ENCODE measurements around the gene SIT1. TPM values are rescaled to one million over a fixed set of nuclear protein-coding genes. Genes with fewer than 3 reads are reported as not detected.

Gene SIT1
- total RNA-seq, 1 experiment from 2014 or later: not detected

DNA sequence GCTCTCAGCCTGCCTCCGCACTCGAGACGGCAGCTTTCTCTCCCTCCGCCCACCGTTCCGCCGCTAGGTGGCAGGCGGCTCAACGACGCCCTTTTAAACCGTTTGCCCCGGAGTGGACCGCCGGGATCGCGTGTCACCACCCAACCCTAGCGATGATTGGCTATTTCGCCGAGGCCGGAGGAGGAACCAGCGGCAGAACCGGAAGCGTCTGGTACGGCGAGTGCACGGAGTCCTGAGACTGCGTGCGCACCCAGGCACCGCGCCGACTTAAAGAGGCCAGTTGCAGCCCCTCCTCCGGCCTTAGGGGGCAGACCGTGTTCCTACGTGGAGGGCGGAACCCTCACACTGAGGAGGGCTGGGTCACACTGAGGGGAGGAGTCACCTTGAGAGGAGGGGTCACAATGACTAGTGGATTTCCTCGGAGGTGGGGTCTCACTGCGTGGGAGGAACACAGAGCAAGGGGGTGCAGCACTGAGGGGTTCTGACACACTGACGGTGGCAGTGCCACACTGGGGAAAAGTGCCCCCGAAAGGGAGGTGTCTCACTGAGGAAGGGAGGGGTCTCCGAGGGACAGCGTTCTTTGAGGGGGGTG lies 46.6 kb downstream of the SIT1 start:
- BruUV-seq (replicated peaks): no TSS peak
- Mint-ChIP-seq H3K36me3 (ENCODE audit: insufficient read depth, unreplicated experiment) (peaks cover 21% of the 10 kb centered on the region), H3K27me3 (ENCODE audit: unreplicated experiment) (no peaks in the 10 kb centered on the region), H3K27ac (ENCODE audit: unreplicated experiment) (peak overlapping the region; percentile 97), H3K4me1 (ENCODE audit: low read depth, unreplicated experiment) (peaks cover 15% of the 10 kb centered on the region), H3K9me3 (ENCODE audit: low read depth, unreplicated experiment) (no peaks in the 10 kb centered on the region), H3K4me3 (ENCODE audit: low read depth, unreplicated experiment) (peak overlapping the region; percentile 85)
- TF ChIP-seq CTCF (IDR thresholded peaks at IDR 0.05; ENCODE audit: unreplicated experiment): peak; percentile 84
- peak; percentile 97 for DNase-seq
- intact Hi-C loops (cut with micrococcal nuclease; ENCODE audit: unreplicated experiment): no loop called here
- CTCF ChIA-PET: interaction anchor here (0.7 to 1.7 kb wide), 8 partner anchors 16 to 128 kb away, joined by 3 to 7 read pairs (median 4); partner anchors contain the start of genes ARHGEF39, CCDC107, CREB3 and RMRP

DNA sequence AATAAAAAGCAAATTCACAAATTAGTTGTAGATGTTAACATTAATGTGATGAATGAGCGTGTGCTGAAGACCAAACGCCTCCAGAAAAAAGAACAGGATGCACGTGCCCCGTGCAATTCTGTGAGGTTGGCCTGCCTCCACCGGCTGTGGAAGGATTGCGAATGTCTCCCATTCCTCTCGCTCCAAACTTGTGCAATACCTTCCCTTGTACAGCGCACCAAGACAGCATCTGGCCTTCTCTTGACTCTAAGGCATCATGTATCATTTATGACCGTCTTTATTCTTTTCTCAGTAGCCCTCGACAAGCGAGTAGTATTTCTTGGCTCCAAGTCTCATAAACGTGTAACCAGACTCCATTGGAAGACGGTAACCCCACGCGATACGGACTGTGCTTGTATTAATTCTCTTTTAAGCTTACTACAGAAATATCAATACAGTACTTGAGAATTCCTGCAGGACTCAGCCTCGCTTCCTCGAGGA lies 47.2 kb downstream of the SIT1 start:
- intact Hi-C loops (cut with micrococcal nuclease; ENCODE audit: unreplicated experiment): no loop called here
- BruUV-seq (replicated peaks): TSS peak; percentile 73

DNA sequence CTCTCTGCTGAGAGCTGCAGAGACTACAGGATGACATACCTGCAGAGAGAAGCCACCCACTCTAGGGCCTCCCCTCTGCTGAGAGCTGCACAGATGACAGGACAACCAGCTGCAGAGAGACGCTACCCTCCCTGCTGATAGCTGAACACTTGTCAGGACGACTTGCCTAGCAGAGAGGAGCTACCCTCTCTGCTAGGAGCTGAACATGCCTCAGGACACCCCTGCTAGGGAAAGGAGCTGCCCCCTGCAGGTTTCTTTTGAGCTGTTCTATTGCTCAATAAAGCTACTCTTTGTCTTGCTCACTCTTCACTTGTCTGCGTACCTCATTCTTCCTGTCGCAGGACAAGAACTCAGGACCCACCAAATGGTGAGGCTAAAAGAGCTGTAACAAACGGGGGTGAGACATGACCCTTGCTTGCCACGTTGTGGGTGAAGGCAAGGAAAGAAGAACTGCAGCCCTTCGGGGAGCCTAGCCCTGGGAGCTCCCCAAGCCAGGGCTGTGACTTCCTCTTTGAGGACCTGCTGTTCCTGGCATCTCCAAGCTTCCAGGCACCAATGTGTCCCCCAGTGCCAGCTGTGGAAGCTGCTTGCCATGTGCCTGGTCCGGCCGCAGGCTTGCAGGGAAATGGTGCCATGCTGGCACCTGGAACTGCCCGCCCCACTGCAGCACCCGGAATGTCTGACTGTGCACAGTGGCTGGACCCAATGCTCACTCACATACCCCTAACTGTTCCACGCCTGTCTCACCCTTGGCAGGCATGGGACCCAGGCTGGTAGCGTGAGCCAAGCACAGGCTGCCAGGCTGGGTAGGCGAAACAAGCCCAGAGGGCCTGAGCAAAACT lies 50.7 kb downstream of the SIT1 start:
- no peak for DNase-seq
- H3K4me1 Mint-ChIP-seq (ENCODE audit: low read depth, unreplicated experiment): peaks cover 15% of the 10 kb centered on the region

More for the DNA sequence above, 47.2 kb downstream of the SIT1 start:
- peak overlapping the region; percentile 85 for H3K4me3 Mint-ChIP-seq (ENCODE audit: low read depth, unreplicated experiment)
- no peaks in the 10 kb centered on the region for H3K9me3 Mint-ChIP-seq (ENCODE audit: low read depth, unreplicated experiment)
- CTCF ChIA-PET: interaction anchor here (0.7 to 1.7 kb wide), 8 partner anchors 15 to 129 kb away, joined by 3 to 7 read pairs (median 4); partner anchors contain the start of genes ARHGEF39, CCDC107, CREB3 and RMRP
- H3K27ac Mint-ChIP-seq (ENCODE audit: unreplicated experiment): peak overlapping the region; percentile 97
- peaks cover 15% of the 10 kb centered on the region for H3K4me1 Mint-ChIP-seq (ENCODE audit: low read depth, unreplicated experiment)
- peaks cover 21% of the 10 kb centered on the region for H3K36me3 Mint-ChIP-seq (ENCODE audit: insufficient read depth, unreplicated experiment)
- no peaks in the 10 kb centered on the region for H3K27me3 Mint-ChIP-seq (ENCODE audit: unreplicated experiment)
- TF ChIP-seq CTCF (IDR thresholded peaks at IDR 0.05; ENCODE audit: unreplicated experiment): no peak
- DNase-seq: no peak

More for the DNA sequence above, 50.7 kb downstream of the SIT1 start:
- no peak overlapping the region for H3K27ac Mint-ChIP-seq (ENCODE audit: unreplicated experiment)
- no peak overlapping the region for H3K4me3 Mint-ChIP-seq (ENCODE audit: low read depth, unreplicated experiment)
- H3K27me3 Mint-ChIP-seq (ENCODE audit: unreplicated experiment): no peaks in the 10 kb centered on the region
- BruUV-seq (replicated peaks): no TSS peak
- CTCF ChIA-PET: no interaction called here
- intact Hi-C loops (cut with micrococcal nuclease; ENCODE audit: unreplicated experiment): no loop called here
- no peaks in the 10 kb centered on the region for H3K9me3 Mint-ChIP-seq (ENCODE audit: low read depth, unreplicated experiment)
- peaks cover 15% of the 10 kb centered on the region for H3K36me3 Mint-ChIP-seq (ENCODE audit: insufficient read depth, unreplicated experiment)
- TF ChIP-seq CTCF (IDR thresholded peaks at IDR 0.05; ENCODE audit: unreplicated experiment): no peak

Small RNA genes within 50 kb of the gene (microRNA-seq; reads per million reads assigned to microRNA genes)
- 1.4 reads per million for gene MIR4667

Other genes with a start within 250 kb of the SIT1 start
- 8.6 and 10.5 TPM in 2 replicates for gene RUSC2, start 160.8 kb downstream of the SIT1 start, total RNA-seq (2022)
- gene TESK1, start 45.7 kb downstream of the SIT1 start, total RNA-seq (2022): 20.9 and 24.6 TPM in 2 replicates
- 0.38 and 0.73 TPM in 2 replicates for gene CD72, start 32.5 kb downstream of the SIT1 start, total RNA-seq (2022)
- gene RMRP, start 7.1 kb upstream of the SIT1 start, total RNA-seq (2022): 8,471 and 11,520 TPM in 2 replicates
- gene CCDC107, start 7.4 kb upstream of the SIT1 start, total RNA-seq (2022): 7.9 and 8.0 TPM in 2 replicates
- 14.2 and 15.4 TPM in 2 replicates for gene ARHGEF39, start 14.3 kb upstream of the SIT1 start, total RNA-seq (2022)
- gene CA9, start 23.0 kb upstream of the SIT1 start, total RNA-seq (2022): 0.64 and 0.76 TPM in 2 replicates
- gene TPM2, start 39.0 kb upstream of the SIT1 start, total RNA-seq (2022): 138 and 145 TPM in 2 replicates
- 91.1 and 98.7 TPM in 2 replicates for gene TLN1, start 81.3 kb upstream of the SIT1 start, total RNA-seq (2022)
- gene CREB3, start 81.7 kb upstream of the SIT1 start, total RNA-seq (2022): 26.5 and 29.4 TPM in 2 replicates
- gene GBA2, start 98.3 kb upstream of the SIT1 start, total RNA-seq (2022): 62.4 and 62.7 TPM in 2 replicates
- gene RGP1, start 98.4 kb upstream of the SIT1 start, total RNA-seq (2022): 26.6 and 31.6 TPM in 2 replicates
- not detected in 2 replicates for gene MSMP, start 103.3 kb upstream of the SIT1 start, total RNA-seq (2022)
- gene NPR2, start 140.7 kb upstream of the SIT1 start, total RNA-seq (2022): 16.8 and 19.2 TPM in 2 replicates
- 0.97 and 1.2 TPM in 2 replicates for gene SPAG8, start 161.3 kb upstream of the SIT1 start, total RNA-seq (2022)
- 33.9 and 39.7 TPM in 2 replicates for gene HINT2, start 164.1 kb upstream of the SIT1 start, total RNA-seq (2022)
- gene FAM221B, start 177.8 kb upstream of the SIT1 start, total RNA-seq (2022): not detected in 2 replicates
- gene TMEM8B, start 178.3 kb upstream of the SIT1 start, total RNA-seq (2022): 2.5 and 3.7 TPM in 2 replicates
- gene OR13J1, start 219.5 kb upstream of the SIT1 start, total RNA-seq (2022): not detected in 2 replicates